Endothelial cell (in vitro differentiated cells): Measurements from ENCODE around the gene ZIC4. TPM values are rescaled to one million over a fixed set of nuclear protein-coding genes. Genes with fewer than 3 reads are reported as not detected.
A peak's percentile ranks its signal among the peaks of the same experiment; 100 is the strongest.

Source experiments
- DNase-seq: peaks from one replicate; pipeline ENCODE4 v3.0.0; 2021; ENCODE audit warnings: low spot score
- H3K27ac Mint-ChIP-seq: one replicate; pipeline ENCODE4 v1.8.0; 2021; ENCODE audit warnings: mixed read lengths, inconsistent platforms; ENCODE audit not compliant: unreplicated experiment
- H3K27me3 Mint-ChIP-seq: one replicate; pipeline ENCODE4 v1.8.0; 2021; ENCODE audit warnings: mild to moderate bottlenecking, moderate library complexity, mixed read lengths, inconsistent platforms; ENCODE audit not compliant: unreplicated experiment
- H3K36me3 Mint-ChIP-seq: one replicate; pipeline ENCODE4 v1.8.0; 2021; ENCODE audit warnings: mild to moderate bottlenecking, low read depth, mixed read lengths, inconsistent platforms; ENCODE audit not compliant: unreplicated experiment
- H3K4me1 Mint-ChIP-seq: one replicate; pipeline ENCODE4 v1.8.0; 2021; ENCODE audit warnings: mild to moderate bottlenecking, mixed read lengths, inconsistent platforms; ENCODE audit not compliant: unreplicated experiment
- H3K4me3 Mint-ChIP-seq: one replicate; pipeline ENCODE4 v1.8.0; 2021; ENCODE audit warnings: mild to moderate bottlenecking, mixed read lengths, inconsistent platforms; ENCODE audit not compliant: unreplicated experiment
- H3K9me3 Mint-ChIP-seq: one replicate; pipeline ENCODE4 v1.8.0; 2021; ENCODE audit warnings: mixed read lengths, inconsistent platforms; ENCODE audit not compliant: unreplicated experiment
- total RNA-seq: library from RNA; stranded (reverse); fragmentation: NEBNext Ultra II Directional; extraction: Animal tissue kit (Norgen Biotek cat#: 25700); gene quantifications from one replicate; pipeline ENCODE4 v1.2.1, GENCODE V29; 2021; ENCODE audit not compliant: unreplicated experiment
- TF ChIP-seq, protein P1 (sequence below): fragments of 200-600 bp; sonication (generic); IDR thresholded peaks from one replicate; pipeline ENCODE4 v1.5.0; 2021; ENCODE audit warnings: antibody characterized with exemption; ENCODE audit not compliant: unreplicated experiment

Gene ZIC4
- total RNA-seq, 1 donor from 2014 or later, result 2.2 TPM

DNA sequence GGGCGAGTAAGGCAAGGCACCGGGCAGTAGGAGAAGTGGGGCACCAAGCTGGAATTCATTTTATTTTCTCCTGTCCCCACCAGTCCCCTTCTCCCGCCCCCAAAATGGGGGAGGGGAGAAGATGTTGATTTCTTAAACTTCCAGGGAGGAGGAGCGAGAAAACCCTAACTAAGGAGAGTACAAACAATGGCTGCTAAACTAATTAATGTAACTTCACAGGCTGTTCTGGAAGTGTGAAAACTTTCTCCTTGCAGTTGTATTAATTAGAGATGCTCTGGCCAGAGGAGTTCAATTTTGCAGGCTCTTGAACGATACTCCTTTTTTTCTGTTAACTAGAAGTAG is 11.5 kb downstream of the ZIC4 start:
- H3K4me1 Mint-ChIP-seq, result peaks cover 50% of the 10 kb centered on the region
- no peak overlapping the region for H3K27ac Mint-ChIP-seq
- H3K27me3 Mint-ChIP-seq, result peaks cover 46% of the 10 kb centered on the region
- TF ChIP-seq, protein P1, sequence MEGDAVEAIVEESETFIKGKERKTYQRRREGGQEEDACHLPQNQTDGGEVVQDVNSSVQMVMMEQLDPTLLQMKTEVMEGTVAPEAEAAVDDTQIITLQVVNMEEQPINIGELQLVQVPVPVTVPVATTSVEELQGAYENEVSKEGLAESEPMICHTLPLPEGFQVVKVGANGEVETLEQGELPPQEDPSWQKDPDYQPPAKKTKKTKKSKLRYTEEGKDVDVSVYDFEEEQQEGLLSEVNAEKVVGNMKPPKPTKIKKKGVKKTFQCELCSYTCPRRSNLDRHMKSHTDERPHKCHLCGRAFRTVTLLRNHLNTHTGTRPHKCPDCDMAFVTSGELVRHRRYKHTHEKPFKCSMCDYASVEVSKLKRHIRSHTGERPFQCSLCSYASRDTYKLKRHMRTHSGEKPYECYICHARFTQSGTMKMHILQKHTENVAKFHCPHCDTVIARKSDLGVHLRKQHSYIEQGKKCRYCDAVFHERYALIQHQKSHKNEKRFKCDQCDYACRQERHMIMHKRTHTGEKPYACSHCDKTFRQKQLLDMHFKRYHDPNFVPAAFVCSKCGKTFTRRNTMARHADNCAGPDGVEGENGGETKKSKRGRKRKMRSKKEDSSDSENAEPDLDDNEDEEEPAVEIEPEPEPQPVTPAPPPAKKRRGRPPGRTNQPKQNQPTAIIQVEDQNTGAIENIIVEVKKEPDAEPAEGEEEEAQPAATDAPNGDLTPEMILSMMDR, result no peak
- H3K9me3 Mint-ChIP-seq, result no peaks in the 10 kb centered on the region
- peak overlapping the region; percentile 95 for H3K4me3 Mint-ChIP-seq
- H3K36me3 Mint-ChIP-seq, result peaks cover 3% of the 10 kb centered on the region
- no peak for DNase-seq

DNA sequence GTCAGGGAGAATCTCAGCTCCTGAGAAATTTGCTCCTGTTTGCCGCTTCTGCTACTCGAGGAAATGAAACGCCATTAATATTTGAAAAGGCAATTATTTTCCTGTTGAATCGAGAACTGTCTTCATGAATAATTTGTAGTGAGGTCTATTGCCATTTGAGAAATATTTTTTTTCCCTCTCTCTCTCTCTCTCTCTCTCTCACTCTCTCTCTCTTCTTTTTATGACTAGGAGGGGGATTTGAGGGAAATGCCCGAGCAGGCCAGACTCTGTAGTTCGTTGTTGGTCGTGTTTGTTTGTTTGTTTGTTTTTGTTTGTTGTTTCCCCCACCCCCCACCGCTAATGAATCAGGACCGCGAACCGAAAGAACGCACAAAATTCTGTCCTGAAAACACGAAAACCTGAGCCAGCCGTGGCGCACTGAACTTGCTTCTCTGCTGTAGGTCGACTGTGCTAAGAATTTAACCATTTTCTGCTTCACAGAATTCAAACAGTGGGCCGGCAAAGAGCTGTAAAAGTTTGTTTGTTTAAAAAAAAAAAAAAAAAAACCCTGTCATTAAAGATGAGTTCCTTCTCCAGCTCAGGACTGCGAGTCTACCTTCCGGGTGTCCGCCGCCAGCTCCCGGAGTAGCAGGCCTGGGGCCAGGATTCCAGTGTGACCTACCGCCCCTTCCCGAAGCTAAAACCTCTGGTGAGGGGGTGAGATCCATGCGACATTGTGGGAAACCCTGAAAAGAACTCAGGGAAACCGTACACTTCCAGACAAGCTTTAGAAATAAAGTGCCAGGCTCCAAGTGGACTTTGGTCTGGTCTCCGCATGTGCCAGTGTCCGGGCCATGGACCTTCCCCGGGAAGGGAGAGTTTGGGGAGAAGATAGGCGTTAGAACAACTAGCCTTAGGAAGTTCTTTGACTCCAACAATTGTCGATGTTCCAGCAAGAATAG is 12.1 kb downstream of the ZIC4 start:
- H3K9me3 Mint-ChIP-seq, result no peaks in the 10 kb centered on the region
- H3K36me3 Mint-ChIP-seq, result peaks cover 3% of the 10 kb centered on the region
- H3K27me3 Mint-ChIP-seq, result peaks cover 46% of the 10 kb centered on the region
- TF ChIP-seq, protein P1, result no peak
- peak overlapping the region; percentile 85 for H3K27ac Mint-ChIP-seq
- no peak for DNase-seq
- H3K4me1 Mint-ChIP-seq, result peaks cover 55% of the 10 kb centered on the region
- peak overlapping the region; percentile 95 for H3K4me3 Mint-ChIP-seq

DNA sequence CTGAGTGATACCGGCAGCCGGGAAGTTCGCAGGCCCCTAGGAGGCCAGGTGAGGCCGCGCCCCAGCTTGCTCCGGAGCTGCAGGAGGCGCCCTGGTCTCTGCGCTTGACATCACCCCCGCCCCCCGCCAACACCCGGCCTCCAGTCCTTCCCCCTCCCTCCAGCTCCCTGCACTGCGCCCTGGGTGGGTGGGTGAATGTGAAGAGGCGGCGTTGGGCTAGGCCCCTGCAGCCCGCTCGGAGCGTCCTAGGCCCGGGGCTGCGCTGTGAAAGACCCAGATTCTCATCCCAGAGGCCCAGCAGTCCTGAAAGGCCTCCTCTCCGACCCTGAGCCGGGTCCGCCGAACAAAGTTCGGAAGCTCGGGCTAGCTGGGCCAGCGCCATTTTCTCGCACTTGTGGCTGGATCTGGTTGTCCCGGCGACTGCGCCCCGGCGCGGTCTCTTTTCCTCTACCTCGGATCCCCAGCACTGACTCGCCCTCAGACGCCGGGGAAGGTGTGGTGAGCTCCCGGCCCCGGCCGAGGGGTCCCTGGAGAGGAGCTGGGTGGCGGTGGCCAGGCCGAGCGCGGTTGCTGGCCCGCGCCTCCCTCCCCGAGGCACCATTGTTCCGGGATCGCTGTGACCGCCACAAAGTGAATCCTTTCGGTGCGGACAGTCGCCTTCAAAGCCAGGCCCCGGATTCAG is 12.9 kb downstream of the ZIC4 start:
- Mint-ChIP-seq H3K9me3 (no peaks in the 10 kb centered on the region), H3K36me3 (no peaks in the 10 kb centered on the region), H3K27me3 (peaks cover 53% of the 10 kb centered on the region), H3K27ac (no peak overlapping the region), H3K4me1 (peaks cover 62% of the 10 kb centered on the region), H3K4me3 (peak overlapping the region; percentile 95)
- TF ChIP-seq, protein P1, result no peak
- peak; percentile 57 for DNase-seq

- peak overlapping the region; percentile 78 for H3K4me3 Mint-ChIP-seq
- peaks cover 61% of the 10 kb centered on the region for H3K4me1 Mint-ChIP-seq
- H3K27me3 Mint-ChIP-seq, result peaks cover 51% of the 10 kb centered on the region
- no peak for DNase-seq
- peak overlapping the region; percentile 75 for H3K27ac Mint-ChIP-seq
- TF ChIP-seq, protein P1, result no peak
- H3K36me3 Mint-ChIP-seq, result no peaks in the 10 kb centered on the region
- no peaks in the 10 kb centered on the region for H3K9me3 Mint-ChIP-seq
Measured at GRCh38 chr3:147392625-147392946, 13.8 kb downstream of the ZIC4 start.
